Measurements from ENCODE around the gene MYADM.

Gene MYADM

GRCh38 chr19:53917356-53917755 lies 49.7 kb downstream of the MYADM start:
- DNase-seq: no peak

Data from NCI-H1930 (cell line).